Measurements from ENCODE around the gene PPP2R5A.
"Not testable (repeated sequence)": the region's sequence is repeated elsewhere in the genome, so short reads cannot be mapped to it uniquely, and the experiment has no call there.

Gene PPP2R5A

DNA sequence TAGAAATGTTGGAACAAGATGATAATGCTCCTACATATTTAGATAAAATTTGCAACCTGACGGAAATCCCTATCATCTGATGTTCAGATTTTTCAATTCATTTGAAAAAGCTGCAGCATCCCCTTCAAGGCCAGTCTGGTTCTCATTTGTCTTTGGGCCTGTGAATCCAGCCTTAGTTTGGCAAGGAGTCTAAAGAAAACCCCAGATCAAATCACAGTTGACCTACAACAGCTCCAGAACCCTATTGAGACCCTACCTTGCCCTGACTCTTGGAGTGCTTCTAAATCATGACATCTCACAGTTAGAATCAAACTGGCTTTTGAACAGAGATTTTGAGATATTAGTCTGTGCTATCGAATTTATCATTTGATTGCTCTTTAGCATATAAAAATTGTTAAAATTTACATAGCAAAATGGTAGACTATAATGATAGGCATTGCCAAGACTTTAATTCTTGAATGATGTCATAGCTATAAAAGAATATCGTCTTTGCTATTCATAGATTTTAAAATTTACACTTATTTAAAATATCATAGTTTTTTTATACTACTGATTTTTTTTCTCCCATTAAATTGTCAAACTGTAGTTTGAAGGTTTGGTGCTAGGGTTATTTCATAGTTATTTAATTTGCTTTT lies 2.2 kb downstream of the PPP2R5A start:
- H4K20me1 ChIP-seq (ENCODE audit: insufficient read depth, low read length): no peaks in the 10 kb centered on the region
- H3K9me3 ChIP-seq (replicated peaks; ENCODE audit: insufficient read depth, low read length): no peaks in the 10 kb centered on the region
- H3K27me3 ChIP-seq (replicated peaks; ENCODE audit: insufficient read depth, low read length): no peaks in the 10 kb centered on the region
- H3K9ac ChIP-seq (ENCODE audit: low read length): peak overlapping the region; percentile 68; the same call in 1 of the 2 replicates
- H2AFZ ChIP-seq (ENCODE audit: low read length): no peak overlapping the region
- H3K4me2 ChIP-seq (ENCODE audit: low read depth, low read length): peak overlapping the region; percentile 64
- no peak overlapping the region for H3K27ac ChIP-seq (ENCODE audit: low read length)
- DNase-seq: no peak
- peaks cover 61% of the 10 kb centered on the region for H3K79me2 ChIP-seq (ENCODE audit: low read length)
- peaks cover 25% of the 10 kb centered on the region for H3F3A ChIP-seq (ENCODE audit: insufficient read depth, low read length)
- H3K9me2 ChIP-seq (replicated peaks; ENCODE audit: insufficient read depth, low read length): no peaks in the 10 kb centered on the region
- TF ChIP-seq EZH2 (optimal IDR thresholded peaks at IDR 0.05; ENCODE audit: low read depth, low read length) (no peak), EZH2phosphoT487 (IDR thresholded peaks at IDR 0.05; ENCODE audit: low read length) (no peak)
- TF ChIP-seq, protein P1, sequence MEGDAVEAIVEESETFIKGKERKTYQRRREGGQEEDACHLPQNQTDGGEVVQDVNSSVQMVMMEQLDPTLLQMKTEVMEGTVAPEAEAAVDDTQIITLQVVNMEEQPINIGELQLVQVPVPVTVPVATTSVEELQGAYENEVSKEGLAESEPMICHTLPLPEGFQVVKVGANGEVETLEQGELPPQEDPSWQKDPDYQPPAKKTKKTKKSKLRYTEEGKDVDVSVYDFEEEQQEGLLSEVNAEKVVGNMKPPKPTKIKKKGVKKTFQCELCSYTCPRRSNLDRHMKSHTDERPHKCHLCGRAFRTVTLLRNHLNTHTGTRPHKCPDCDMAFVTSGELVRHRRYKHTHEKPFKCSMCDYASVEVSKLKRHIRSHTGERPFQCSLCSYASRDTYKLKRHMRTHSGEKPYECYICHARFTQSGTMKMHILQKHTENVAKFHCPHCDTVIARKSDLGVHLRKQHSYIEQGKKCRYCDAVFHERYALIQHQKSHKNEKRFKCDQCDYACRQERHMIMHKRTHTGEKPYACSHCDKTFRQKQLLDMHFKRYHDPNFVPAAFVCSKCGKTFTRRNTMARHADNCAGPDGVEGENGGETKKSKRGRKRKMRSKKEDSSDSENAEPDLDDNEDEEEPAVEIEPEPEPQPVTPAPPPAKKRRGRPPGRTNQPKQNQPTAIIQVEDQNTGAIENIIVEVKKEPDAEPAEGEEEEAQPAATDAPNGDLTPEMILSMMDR (IDR thresholded peaks at IDR 0.05; ENCODE audit: low read length): no peak
- peaks cover 15% of the 10 kb centered on the region for H3K4me1 ChIP-seq (ENCODE audit: low read length)
- no peaks in the 10 kb centered on the region for H3K36me3 ChIP-seq (replicated peaks; ENCODE audit: insufficient read depth, low read length)
- peak overlapping the region; percentile 85 for H3K4me3 ChIP-seq (ENCODE audit: low read length)

DNA sequence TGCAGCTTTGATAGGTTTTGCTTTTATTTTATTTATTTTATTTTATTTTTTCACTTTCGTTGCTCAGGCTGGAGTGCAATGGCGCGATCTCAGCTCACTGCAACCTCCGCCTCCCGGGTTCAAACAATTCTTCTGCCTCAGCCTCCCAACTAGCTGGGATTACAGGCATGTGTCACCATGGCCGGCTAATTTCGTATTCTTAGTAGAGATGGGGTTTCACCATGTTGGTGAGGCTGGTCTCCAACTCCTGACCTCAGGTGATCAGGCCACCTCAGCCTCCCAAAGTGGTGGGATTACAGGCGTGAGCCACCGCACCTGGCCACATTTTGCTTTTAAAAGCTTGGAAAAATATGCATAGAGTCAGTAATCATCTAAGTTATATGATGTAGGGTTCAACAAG lies 2.8 kb downstream of the PPP2R5A start:
- Histone ChIP-seq H3K79me2 (ENCODE audit: low read length) (peaks cover 67% of the 10 kb centered on the region), H3F3A (ENCODE audit: insufficient read depth, low read length) (peaks cover 25% of the 10 kb centered on the region), H3K4me1 (ENCODE audit: low read length) (peaks cover 17% of the 10 kb centered on the region), H3K4me2 (ENCODE audit: low read depth, low read length) (peak overlapping the region; percentile 6; the same call in 1 of the 2 replicates)
- not testable (repeated sequence) for H3K27ac ChIP-seq (ENCODE audit: low read length); H3K4me3 ChIP-seq (ENCODE audit: low read length); H3K27me3 ChIP-seq (replicated peaks; ENCODE audit: insufficient read depth, low read length); H4K20me1 ChIP-seq (ENCODE audit: insufficient read depth, low read length); H2AFZ ChIP-seq (ENCODE audit: low read length); DNase-seq; H3K9ac ChIP-seq (ENCODE audit: low read length); H3K9me3 ChIP-seq (replicated peaks; ENCODE audit: insufficient read depth, low read length); H3K9me2 ChIP-seq (replicated peaks; ENCODE audit: insufficient read depth, low read length); H3K36me3 ChIP-seq (replicated peaks; ENCODE audit: insufficient read depth, low read length)

DNA sequence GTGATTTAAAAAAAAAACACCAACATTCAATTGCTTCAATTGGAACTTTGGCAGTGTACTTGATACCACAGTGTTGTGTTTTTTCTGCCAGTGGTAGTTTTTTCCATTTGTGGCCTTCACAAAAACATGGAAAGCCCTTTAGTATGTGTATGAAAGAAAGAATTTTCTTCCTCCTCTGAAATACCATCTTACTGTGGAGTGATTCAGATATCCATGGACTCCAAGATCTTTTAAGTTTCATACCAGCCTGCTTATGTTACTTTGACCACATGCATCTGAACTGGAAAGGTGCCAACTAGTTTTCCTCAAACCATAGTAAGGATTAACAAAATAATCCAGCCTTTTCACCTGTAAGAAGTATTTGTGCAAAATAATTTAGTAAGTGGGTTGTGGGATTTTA lies 3.4 kb downstream of the PPP2R5A start:
- DNase-seq: no peak
- Histone ChIP-seq H3K27ac (ENCODE audit: low read length) (no peak overlapping the region), H3K36me3 (replicated peaks; ENCODE audit: insufficient read depth, low read length) (no peaks in the 10 kb centered on the region), H3K4me3 (ENCODE audit: low read length) (no peak overlapping the region), H3F3A (ENCODE audit: insufficient read depth, low read length) (peaks cover 25% of the 10 kb centered on the region), H4K20me1 (ENCODE audit: insufficient read depth, low read length) (no peaks in the 10 kb centered on the region), H3K4me2 (ENCODE audit: low read depth, low read length) (peak overlapping the region; percentile 6; the same call in 1 of the 2 replicates), H3K4me1 (ENCODE audit: low read length) (peaks cover 18% of the 10 kb centered on the region), H3K9me3 (replicated peaks; ENCODE audit: insufficient read depth, low read length) (no peaks in the 10 kb centered on the region), H3K9me2 (replicated peaks; ENCODE audit: insufficient read depth, low read length) (no peaks in the 10 kb centered on the region), H3K79me2 (ENCODE audit: low read length) (peaks cover 73% of the 10 kb centered on the region), H3K9ac (ENCODE audit: low read length) (no peak overlapping the region), H3K27me3 (replicated peaks; ENCODE audit: insufficient read depth, low read length) (no peaks in the 10 kb centered on the region), H2AFZ (ENCODE audit: low read length) (no peak overlapping the region)
- TF ChIP-seq EZH2phosphoT487 (IDR thresholded peaks at IDR 0.05; ENCODE audit: low read length): no peak
- TF ChIP-seq EZH2 (optimal IDR thresholded peaks at IDR 0.05; ENCODE audit: low read depth, low read length): no peak
- TF ChIP-seq, protein P1 (IDR thresholded peaks at IDR 0.05; ENCODE audit: low read length): no peak
